Posterior cingulate gyrus (tissue), 11 donors: ENCODE results near the gene C1orf52.
A peak's percentile ranks its signal among the peaks of the same experiment; 100 is the strongest.
"Not testable (repeated sequence)": the region's sequence is repeated elsewhere in the genome, so short reads cannot be mapped to it uniquely, and the experiment has no call there.

Source experiments
- DNase-seq, 10 donors: peaks; one replicate each; pipeline versions ENCODE4 v3.0.0 to v3.0.0-alpha.2; 2020 to 2021; ENCODE audit warnings: mixed read lengths in 3 of 10
- intact Hi-C: fragments of 100-400 bp; cut with DNase I; formaldehyde crosslinking; loops from one replicate; pipeline ENCODE4 v1.15.1; 2023

Gene C1orf52

GRCh38 chr1:85279458-85280080 is 20.1 kb upstream of the C1orf52 start:
- no peak for DNase-seq
- intact Hi-C loops: no loop called here

GRCh38 chr1:85278853-85279314 is 19.4 kb upstream of the C1orf52 start:
- intact Hi-C loops: no loop called here
- DNase-seq: peak in 1 of 10 donors; percentile 32

DNA sequence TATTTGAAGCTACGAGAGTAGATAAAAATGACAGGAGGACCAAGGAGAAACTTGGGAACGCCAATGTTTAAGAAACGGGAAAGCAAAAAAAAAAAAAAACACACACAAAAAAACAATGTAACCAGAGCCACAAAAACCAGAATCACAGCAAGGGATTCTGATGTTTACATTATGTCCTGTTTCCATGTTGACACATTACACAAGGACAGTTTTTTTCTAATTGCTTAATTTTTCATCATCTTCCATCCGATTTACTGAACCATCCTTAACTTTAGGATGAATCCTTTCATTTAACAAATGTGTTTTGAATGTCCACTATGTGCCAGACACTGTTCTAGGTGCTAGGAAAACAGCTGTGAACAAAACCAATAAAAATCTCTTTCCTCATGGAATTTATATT is 18.3 kb upstream of the C1orf52 start:
- DNase-seq: no peak
- intact Hi-C loops: no loop called here

- peak in 2 of 10 donors; percentile 78 to 79 for DNase-seq
- intact Hi-C loops: no loop called here
Measured at GRCh38 chr1:85276978-85277639, 17.6 kb upstream of the C1orf52 start.

- DNase-seq: peak; percentile 95 to 100 (median 99)
- intact Hi-C loops: no loop called here
Measured at GRCh38 chr1:85276215-85276977, 16.9 kb upstream of the C1orf52 start, which contains the start of gene BCL10. Gene BCL10 (minus strand): TSS chr1:85276632. CDS start chr1:85276352, 280 bp downstream.

DNA sequence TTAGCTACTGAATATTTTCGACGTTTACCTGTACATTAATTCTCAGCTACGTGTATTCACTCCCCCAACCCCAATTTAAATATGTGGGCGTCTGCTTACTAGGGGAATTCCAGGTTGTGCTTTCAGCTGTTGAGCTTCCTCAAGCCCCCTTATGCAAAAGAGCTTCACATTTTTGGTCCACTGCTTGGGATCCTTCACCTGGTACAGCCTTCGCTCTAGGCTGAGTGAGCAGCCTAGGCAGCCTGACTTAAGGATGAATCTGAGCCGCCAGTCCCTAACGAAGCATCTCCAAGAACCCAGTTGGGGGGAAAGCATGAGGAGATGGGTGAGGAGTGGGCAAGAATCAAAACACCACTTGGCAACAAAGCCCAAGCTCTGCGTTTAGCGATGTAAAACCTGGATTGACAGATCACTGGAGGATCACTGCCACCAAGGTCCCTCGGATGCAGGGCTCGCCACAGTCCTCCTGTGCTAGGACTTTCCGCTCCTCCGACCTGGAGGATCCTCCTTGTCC is 16.3 kb upstream of the C1orf52 start:
- intact Hi-C loops: no loop called here
- DNase-seq: no peak

GRCh38 chr1:85274969-85275453 is 15.5 kb upstream of the C1orf52 start:
- intact Hi-C loops: no loop called here
- no peak for DNase-seq

- intact Hi-C loops: no loop called here
- DNase-seq: no peak
Measured at GRCh38 chr1:85273397-85273796, 13.9 kb upstream of the C1orf52 start.

DNA sequence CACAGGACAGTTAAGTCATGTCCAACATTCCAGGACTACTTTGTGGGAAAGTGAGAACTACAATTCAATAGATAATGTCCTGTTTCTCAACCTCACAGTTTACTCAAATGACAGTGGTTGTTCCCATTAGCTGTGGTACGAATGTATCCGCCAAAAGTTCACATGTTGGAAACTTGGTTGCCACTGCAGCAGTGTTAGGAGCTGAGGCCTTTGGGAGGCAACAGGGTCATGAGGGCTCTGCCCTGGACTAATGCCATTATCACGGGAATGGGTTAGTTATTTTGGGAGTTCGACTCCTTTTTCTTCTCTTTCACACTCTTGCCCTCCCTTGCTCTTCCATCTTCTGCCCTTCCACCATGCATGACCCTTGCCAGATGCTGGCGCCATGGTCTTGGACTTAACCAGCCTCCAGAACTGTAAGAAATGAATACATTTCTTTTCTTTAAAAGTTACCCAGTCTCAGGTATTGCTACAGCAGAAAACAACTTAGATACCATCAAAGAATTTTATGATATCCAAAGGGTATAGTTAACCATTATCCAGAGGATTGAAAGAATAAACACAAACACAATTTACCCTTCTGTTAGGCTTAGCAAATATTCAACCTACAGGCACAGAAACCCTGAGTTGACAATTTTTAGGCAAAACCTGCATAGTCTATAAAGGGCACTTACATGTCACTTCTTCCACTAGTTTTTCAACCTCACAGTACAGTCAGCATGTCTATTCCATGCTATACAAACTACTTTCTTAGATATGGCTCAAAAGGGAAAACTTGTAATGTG is 9.5 kb upstream of the C1orf52 start:
- intact Hi-C loops: no loop called here
- DNase-seq: no peak

DNA sequence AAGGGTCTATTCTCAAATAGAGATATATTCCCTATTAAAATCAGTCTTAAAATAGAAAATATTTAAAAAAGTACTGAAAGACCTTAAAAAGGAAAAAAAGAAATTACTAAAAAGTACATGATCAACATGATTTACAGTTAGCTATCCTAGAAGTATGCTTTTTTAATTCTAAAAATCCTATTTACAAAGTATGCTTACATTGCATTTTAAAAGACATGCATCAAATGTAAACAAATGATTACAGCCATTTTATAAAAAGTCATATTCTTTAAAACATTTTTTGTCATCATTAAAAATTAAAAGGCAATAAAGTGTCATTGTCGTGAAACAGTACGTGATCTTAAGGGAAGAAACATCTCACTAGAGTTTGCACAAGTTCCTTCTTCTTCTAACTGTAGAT is 7.9 kb upstream of the C1orf52 start:
- DNase-seq: no peak
- intact Hi-C loops: no loop called here

DNA sequence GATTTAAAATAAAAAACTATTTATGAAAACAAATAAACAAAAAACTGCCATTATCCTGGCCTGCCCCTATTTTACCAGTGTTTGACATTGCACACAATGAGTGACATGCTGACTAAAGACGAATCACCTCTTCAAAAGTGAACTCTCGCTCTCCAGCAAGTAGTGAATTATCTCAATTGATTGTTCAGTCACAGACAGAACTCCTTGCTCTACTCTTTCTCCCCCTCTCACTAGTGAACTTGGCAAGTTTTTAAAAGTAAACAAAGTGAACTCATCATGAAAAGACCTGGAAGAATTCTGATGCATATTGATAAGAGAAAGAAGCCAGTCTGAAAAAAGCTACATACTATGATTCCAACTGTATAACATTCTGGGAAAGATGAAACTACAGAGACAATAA is 4.7 kb upstream of the C1orf52 start:
- intact Hi-C loops: no loop called here
- DNase-seq: no peak

DNA sequence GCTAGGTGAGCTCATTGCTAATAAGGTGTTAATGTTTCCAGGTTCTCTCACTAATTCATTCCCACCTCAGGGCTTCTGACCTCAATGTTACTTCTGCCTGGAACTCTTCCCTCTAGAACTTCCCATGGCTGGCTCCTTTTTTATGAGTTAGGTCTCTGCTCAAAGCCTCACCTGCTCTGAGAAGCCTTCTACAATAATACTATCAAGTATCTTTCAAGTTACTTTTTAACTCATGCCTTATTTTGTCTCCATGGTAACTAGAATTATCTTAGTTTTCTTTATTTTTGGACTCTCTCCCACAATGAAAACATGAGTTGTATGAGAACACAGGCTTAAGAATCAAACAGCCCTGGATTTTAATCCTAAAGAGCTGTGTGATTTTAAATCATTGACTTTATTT is 3.5 kb upstream of the C1orf52 start:
- intact Hi-C loops: no loop called here
- DNase-seq: no peak

- intact Hi-C loops: loop anchor here (2.0 kb wide), 1 partner anchor 315 kb away; no protein-coding TSS in a partner anchor
- no peak for DNase-seq
Measured at GRCh38 chr1:85259912-85260274, 431 bp upstream of the C1orf52 start.

DNA sequence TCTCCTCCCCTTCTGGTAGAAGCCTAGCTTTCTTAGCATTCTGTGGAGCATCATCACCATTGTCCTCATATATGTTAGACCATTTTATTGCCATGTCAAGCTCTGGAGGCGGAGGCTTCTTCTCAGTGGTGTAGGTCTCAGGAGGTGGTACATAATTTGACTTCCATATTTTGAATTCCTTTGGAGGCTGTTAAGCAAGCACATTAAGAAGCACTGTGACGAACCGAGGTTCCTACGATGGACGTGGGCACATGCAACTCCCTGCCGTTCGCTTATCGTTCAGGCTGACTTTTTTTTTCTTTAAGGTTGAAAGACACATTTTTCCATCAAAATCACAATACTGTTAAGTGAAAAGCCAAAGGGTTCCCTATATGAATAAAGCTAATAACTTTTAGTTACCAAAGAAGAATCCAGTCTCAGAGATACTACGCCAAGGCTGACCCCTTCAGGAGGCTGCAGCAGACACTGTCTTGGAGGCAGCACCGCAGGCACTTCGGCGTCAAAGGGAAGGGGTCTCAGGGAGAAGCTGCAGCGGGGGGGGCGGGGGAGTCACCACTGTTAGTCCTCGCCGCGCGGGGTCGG is 835 bp downstream of the C1orf52 start:
- intact Hi-C loops: loop anchor here (2.0 kb wide), 1 partner anchor 314 kb away; no protein-coding TSS in a partner anchor
- DNase-seq: no peak

GRCh38 chr1:85249042-85249441 is 10.4 kb downstream of the C1orf52 start:
- intact Hi-C loops, DNase-seq: not testable (repeated sequence)

GRCh38 chr1:85245891-85246290 is 13.6 kb downstream of the C1orf52 start:
- intact Hi-C loops: no loop called here
- DNase-seq: no peak

DNA sequence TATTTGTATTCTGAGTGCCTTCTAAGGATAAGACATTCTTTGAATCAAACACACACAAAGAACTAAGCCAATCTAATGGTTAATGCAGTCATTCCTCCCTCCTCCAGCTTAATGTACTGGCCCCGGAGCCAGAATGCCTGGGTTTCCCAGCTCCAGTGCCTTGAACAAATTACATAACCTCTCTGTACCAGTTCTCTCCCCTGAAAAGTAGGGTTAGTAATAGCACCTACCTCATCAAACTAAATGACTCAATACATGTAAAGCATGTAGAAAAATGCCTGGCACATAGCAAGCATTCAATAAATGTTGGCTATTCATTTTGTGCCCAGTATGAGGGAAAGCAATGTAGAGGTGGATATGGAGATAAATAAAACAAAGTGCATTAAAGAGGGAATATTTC is 14.0 kb downstream of the C1orf52 start:
- no peak for DNase-seq
- intact Hi-C loops: no loop called here

GRCh38 chr1:85244271-85245061 is 15.0 kb downstream of the C1orf52 start:
- no peak for DNase-seq
- intact Hi-C loops: no loop called here

- intact Hi-C loops: no loop called here
Measured at GRCh38 chr1:85243372-85243771, 16.1 kb downstream of the C1orf52 start.

More at GRCh38 chr1:85243372-85243771, 16.1 kb downstream of the C1orf52 start:
- DNase-seq: no peak
